Chondrocyte (in vitro differentiated cells): ENCODE measurements around the gene USP24. TPM values are rescaled to one million over a fixed set of nuclear protein-coding genes. Genes with fewer than 3 reads are reported as not detected.
A peak's percentile ranks its signal among the peaks of the same experiment; 100 is the strongest.

ENCODE experiments used
- DNase-seq: peaks from one replicate; pipeline ENCODE4 v3.0.0; 2021; ENCODE audit warnings: mixed read lengths, low spot score
- H3K27ac Mint-ChIP-seq: one replicate; pipeline ENCODE4 v1.8.0; 2021; ENCODE audit warnings: mild to moderate bottlenecking, moderate library complexity, mixed read lengths; ENCODE audit not compliant: unreplicated experiment
- H3K27me3 Mint-ChIP-seq: 2 replicates; pipeline ENCODE4 v1.8.0; 2021; ENCODE audit warnings: low read depth, mixed read lengths
- H3K36me3 Mint-ChIP-seq: 2 replicates; pipeline ENCODE4 v1.8.0; 2021; ENCODE audit warnings: low read depth, mixed read lengths
- H3K4me1 Mint-ChIP-seq: 2 replicates; pipeline ENCODE4 v1.8.0; 2021; ENCODE audit warnings: low read depth, mild to moderate bottlenecking, mixed read lengths
- H3K4me3 Mint-ChIP-seq: one replicate; pipeline ENCODE4 v1.8.0; 2021; ENCODE audit warnings: mild to moderate bottlenecking, moderate library complexity, mixed read lengths; ENCODE audit not compliant: unreplicated experiment
- H3K9me3 Mint-ChIP-seq: 2 replicates; pipeline ENCODE4 v1.8.0; 2021; ENCODE audit warnings: low read depth, mixed read lengths
- total RNA-seq: library from RNA; stranded (reverse); gene quantifications from 3 replicates; pipeline ENCODE4 v1.2.1, GENCODE V29; 2021
- TF ChIP-seq, protein P1 (sequence below): fragments of 200-600 bp; sonication (generic); IDR thresholded peaks from 2 replicates; pipeline ENCODE4 v1.5.0; 2021; ENCODE audit warnings: antibody characterized with exemption, mild to moderate bottlenecking, moderate library complexity

USP24 gene
- total RNA-seq, 1 donor from 2014 or later: 25.8 TPM

DNA sequence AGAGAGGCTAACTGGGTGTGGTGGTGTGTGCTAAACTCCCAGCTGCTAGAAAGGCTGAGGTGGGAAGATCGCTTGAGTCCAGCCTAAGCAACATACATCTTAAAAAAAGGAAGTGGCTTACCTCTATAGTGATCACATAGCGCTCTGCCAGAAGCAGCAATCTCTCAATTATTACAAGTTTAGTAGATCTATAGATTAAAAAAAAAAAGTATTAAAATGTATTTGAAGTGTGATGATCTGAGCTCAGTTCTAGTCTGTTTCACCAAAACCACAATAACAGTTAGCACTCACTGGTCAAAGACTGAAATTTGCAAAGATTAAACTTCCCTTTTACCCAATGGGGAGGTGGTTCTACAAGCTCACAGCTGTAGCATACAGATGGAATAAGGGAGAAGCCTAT is 76.3 kb downstream of the USP24 start:
- H3K4me3 Mint-ChIP-seq: no peak overlapping the region
- TF ChIP-seq, protein P1, sequence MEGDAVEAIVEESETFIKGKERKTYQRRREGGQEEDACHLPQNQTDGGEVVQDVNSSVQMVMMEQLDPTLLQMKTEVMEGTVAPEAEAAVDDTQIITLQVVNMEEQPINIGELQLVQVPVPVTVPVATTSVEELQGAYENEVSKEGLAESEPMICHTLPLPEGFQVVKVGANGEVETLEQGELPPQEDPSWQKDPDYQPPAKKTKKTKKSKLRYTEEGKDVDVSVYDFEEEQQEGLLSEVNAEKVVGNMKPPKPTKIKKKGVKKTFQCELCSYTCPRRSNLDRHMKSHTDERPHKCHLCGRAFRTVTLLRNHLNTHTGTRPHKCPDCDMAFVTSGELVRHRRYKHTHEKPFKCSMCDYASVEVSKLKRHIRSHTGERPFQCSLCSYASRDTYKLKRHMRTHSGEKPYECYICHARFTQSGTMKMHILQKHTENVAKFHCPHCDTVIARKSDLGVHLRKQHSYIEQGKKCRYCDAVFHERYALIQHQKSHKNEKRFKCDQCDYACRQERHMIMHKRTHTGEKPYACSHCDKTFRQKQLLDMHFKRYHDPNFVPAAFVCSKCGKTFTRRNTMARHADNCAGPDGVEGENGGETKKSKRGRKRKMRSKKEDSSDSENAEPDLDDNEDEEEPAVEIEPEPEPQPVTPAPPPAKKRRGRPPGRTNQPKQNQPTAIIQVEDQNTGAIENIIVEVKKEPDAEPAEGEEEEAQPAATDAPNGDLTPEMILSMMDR: no peak
- no peak for DNase-seq
- H3K27ac Mint-ChIP-seq: no peak overlapping the region
- peaks cover 26% of the 10 kb centered on the region for H3K36me3 Mint-ChIP-seq
- no peaks in the 10 kb centered on the region for H3K27me3 Mint-ChIP-seq
- no peaks in the 10 kb centered on the region for H3K9me3 Mint-ChIP-seq
- H3K4me1 Mint-ChIP-seq: peaks cover 4% of the 10 kb centered on the region

DNA sequence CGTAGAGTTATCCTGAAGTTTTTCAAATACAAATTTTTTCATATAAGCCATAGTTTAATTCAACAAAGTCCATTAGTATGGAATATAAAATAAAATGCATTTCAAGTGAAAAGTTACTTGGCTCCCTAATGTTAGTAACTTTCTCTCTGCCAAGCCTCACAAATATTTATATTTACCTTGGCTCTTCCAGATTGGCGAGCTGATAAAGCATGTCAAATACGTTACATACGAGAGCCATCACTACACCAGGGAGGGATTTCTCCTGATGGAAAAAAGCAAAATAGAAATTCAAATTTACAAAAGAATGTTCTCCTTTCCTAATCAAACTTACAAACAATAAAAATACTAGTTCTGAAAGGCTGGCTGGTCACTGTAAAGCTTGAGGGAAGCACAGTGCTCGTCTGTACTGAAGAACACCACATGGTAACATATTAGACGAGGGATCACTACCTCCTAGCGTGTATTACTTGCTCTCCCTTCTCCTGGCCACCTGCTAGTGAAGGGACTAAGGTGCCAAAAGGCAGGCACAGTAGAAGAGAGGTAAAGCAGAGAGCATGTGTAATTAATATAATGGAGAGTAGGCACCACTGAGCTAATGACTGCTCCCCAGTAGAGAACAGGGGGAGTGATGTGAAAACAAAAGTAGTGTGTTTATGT is 80.9 kb downstream of the USP24 start:
- H3K4me1 Mint-ChIP-seq: peaks cover 32% of the 10 kb centered on the region
- TF ChIP-seq, protein P1: no peak
- no peak for DNase-seq
- no peaks in the 10 kb centered on the region for H3K9me3 Mint-ChIP-seq
- peaks cover 25% of the 10 kb centered on the region for H3K36me3 Mint-ChIP-seq
- no peak overlapping the region for H3K4me3 Mint-ChIP-seq
- H3K27me3 Mint-ChIP-seq: no peaks in the 10 kb centered on the region
- no peak overlapping the region for H3K27ac Mint-ChIP-seq

DNA sequence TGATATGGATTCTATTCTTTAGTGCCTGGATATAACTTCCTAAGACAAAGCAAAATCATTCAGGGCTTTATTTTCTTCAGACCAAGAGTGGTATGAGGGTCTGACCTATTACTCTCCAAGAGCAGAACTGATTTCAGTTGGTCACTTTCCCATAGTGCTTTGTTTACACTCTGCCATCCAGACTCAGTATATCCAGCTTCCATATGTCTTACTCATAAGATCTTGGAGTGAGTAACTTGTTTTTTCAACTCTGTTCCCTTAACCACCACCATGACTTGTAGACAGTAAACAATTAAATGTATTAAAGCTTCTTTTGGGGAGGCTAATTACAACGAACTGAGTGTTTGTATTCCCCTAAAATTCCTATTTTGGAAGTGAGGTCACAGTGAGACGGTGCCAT is 83.4 kb downstream of the USP24 start:
- peaks cover 36% of the 10 kb centered on the region for H3K36me3 Mint-ChIP-seq
- no peak overlapping the region for H3K4me3 Mint-ChIP-seq
- H3K27me3 Mint-ChIP-seq: no peaks in the 10 kb centered on the region
- TF ChIP-seq, protein P1: no peak
- H3K9me3 Mint-ChIP-seq: peaks cover 4% of the 10 kb centered on the region
- no peak for DNase-seq
- peak overlapping the region; percentile 46 for H3K27ac Mint-ChIP-seq
- peaks cover 46% of the 10 kb centered on the region for H3K4me1 Mint-ChIP-seq

DNA sequence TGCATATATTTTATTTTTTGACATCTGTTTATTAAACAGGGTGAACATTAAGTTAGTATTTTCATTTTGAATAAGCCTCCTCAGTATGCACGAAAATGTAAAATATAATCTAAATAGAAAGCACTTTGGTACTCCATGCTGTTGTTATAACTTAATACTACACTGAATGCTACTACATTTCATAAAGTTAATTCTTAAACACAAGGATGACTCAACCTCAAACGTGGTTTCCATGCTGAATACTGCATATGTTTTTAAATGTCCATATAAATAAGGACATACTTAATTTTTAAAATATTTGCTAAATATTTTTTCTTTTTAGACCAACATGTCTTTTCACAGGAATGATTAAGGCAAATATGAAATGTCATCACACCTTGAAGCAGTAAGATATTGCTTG is 83.9 kb downstream of the USP24 start:
- Mint-ChIP-seq H3K27me3 (no peaks in the 10 kb centered on the region), H3K4me1 (peaks cover 46% of the 10 kb centered on the region), H3K36me3 (peaks cover 42% of the 10 kb centered on the region), H3K27ac (peak overlapping the region; percentile 39), H3K4me3 (no peak overlapping the region), H3K9me3 (peaks cover 4% of the 10 kb centered on the region)
- DNase-seq: no peak
- TF ChIP-seq, protein P1: no peak

DNA sequence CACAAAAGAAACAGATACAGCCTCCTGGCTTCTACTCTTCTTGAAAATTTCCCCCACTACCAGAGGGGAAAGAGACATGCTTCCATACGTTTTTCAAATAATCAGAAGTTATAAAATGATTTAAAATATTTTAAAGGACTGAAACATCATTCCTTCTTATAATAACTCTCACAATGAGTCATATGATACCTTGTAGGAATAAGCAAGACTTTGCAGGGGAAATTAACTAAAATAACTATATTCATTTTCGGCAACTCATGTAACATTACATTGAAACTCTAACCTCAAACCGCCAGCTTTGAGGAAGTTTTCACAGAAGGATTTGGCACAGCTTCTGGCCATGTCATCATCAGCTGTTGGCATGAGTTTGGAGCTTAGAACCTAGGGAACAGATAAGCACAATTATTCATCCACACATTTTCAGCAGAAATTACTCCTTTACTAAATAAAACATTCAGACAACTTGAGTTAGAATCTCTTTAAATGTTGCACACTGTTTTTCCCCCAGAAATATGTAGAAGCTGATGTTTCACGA is 85.9 kb downstream of the USP24 start:
- TF ChIP-seq, protein P1: no peak
- H3K27ac Mint-ChIP-seq: peak overlapping the region; percentile 81
- H3K9me3 Mint-ChIP-seq: peaks cover 4% of the 10 kb centered on the region
- peaks cover 46% of the 10 kb centered on the region for H3K4me1 Mint-ChIP-seq
- no peak for DNase-seq
- peaks cover 44% of the 10 kb centered on the region for H3K36me3 Mint-ChIP-seq
- no peaks in the 10 kb centered on the region for H3K27me3 Mint-ChIP-seq
- H3K4me3 Mint-ChIP-seq: no peak overlapping the region
